WERI-Rb-1 (cell line): ENCODE data around the gene B3GNT8.
A peak's percentile ranks its signal among the peaks of the same experiment; 100 is the strongest.
"Not testable (repeated sequence)": the region's sequence is repeated elsewhere in the genome, so short reads cannot be mapped to it uniquely, and the experiment has no call there.

Experiments used
- DNase-seq: peaks from one replicate; pipeline ENCODE4 v3.0.0-alpha.2; 2020
- H3K27ac ChIP-seq: fragments of 250-450 bp; sonication (Bioruptor Pico); 2 replicates; pipeline ENCODE4 v1.5.1; 2020; ENCODE audit warnings: mild to moderate bottlenecking, moderate library complexity
- H3K27me3 ChIP-seq: fragments of 250-450 bp; sonication (Bioruptor Pico); 2 replicates; pipeline ENCODE4 v1.5.1; 2021; ENCODE audit warnings: mild to moderate bottlenecking, low read depth, moderate library complexity; ENCODE audit not compliant: insufficient read depth, severe bottlenecking
- H3K36me3 ChIP-seq: fragments of 250-450 bp; sonication (Bioruptor Pico); 2 replicates; pipeline ENCODE4 v1.5.1; 2020; ENCODE audit warnings: mild to moderate bottlenecking, moderate library complexity
- H3K4me3 ChIP-seq: 2 replicates; pipeline ENCODE4 v1.5.1; 2011; ENCODE audit warnings: low read depth, mild to moderate bottlenecking, control low read depth, low read length
- H3K9me3 ChIP-seq: fragments of 250-450 bp; sonication (Bioruptor Pico); 2 replicates; pipeline ENCODE4 v1.5.1; 2021; ENCODE audit warnings: mild to moderate bottlenecking, moderate library complexity; ENCODE audit not compliant: severe bottlenecking
- CTCF ChIP-seq: IDR thresholded peaks from 2 replicates; pipeline ENCODE4 v1.5.1; 2011; ENCODE audit warnings: low read depth, mild to moderate bottlenecking, control low read depth, inconsistent platforms, low read length

B3GNT8 gene

GRCh38 chr19:41409288-41409687 is 17.9 kb downstream of the B3GNT8 start:
- no peak overlapping the region for H3K27ac ChIP-seq
- no peaks in the 10 kb centered on the region for H3K9me3 ChIP-seq
- no peaks in the 10 kb centered on the region for H3K36me3 ChIP-seq
- DNase-seq: no peak
- no peaks in the 10 kb centered on the region for H3K27me3 ChIP-seq
- no peak overlapping the region for H3K4me3 ChIP-seq
- TF ChIP-seq CTCF: no peak

- not testable (repeated sequence) for H3K27ac ChIP-seq, H3K4me3 ChIP-seq, DNase-seq, H3K9me3 ChIP-seq, H3K36me3 ChIP-seq, H3K27me3 ChIP-seq
Measured at GRCh38 chr19:41408846-41409245, 18.3 kb downstream of the B3GNT8 start.

- Histone ChIP-seq H3K27ac (no peak overlapping the region), H3K4me3 (no peak overlapping the region)
- DNase-seq: no peak
Measured at GRCh38 chr19:41408256-41408655, 18.9 kb downstream of the B3GNT8 start.

GRCh38 chr19:41407271-41407670 is 19.9 kb downstream of the B3GNT8 start:
- DNase-seq: no peak
- Histone ChIP-seq H3K36me3 (no peaks in the 10 kb centered on the region), H3K4me3 (no peak overlapping the region), H3K27me3 (no peaks in the 10 kb centered on the region), H3K27ac (no peak overlapping the region), H3K9me3 (no peaks in the 10 kb centered on the region)
- no peak for TF ChIP-seq CTCF

More at GRCh38 chr19:41408256-41408655, 18.9 kb downstream of the B3GNT8 start:
- Histone ChIP-seq H3K36me3 (no peaks in the 10 kb centered on the region), H3K9me3 (no peaks in the 10 kb centered on the region), H3K27me3 (no peaks in the 10 kb centered on the region)
- 0 out of 2 replicates have a peak, but pooled peaks have one; percentile 15 for TF ChIP-seq CTCF

GRCh38 chr19:41405776-41406175 is 21.4 kb downstream of the B3GNT8 start:
- Histone ChIP-seq H3K36me3 (peaks cover 3% of the 10 kb centered on the region; the same call in 1 of the 2 replicates), H3K4me3 (no peak overlapping the region), H3K27me3 (no peaks in the 10 kb centered on the region), H3K27ac (no peak overlapping the region), H3K9me3 (no peaks in the 10 kb centered on the region)
- DNase-seq: no peak
- TF ChIP-seq CTCF: no peak

- H3K27me3 ChIP-seq: no peaks in the 10 kb centered on the region
- TF ChIP-seq CTCF: no peak
- DNase-seq: no peak
- peaks cover 3% of the 10 kb centered on the region; the same call in 1 of the 2 replicates for H3K36me3 ChIP-seq
- no peak overlapping the region for H3K27ac ChIP-seq
- no peaks in the 10 kb centered on the region for H3K9me3 ChIP-seq
- H3K4me3 ChIP-seq: no peak overlapping the region
Measured at GRCh38 chr19:41403181-41403970, 23.8 kb downstream of the B3GNT8 start.
